ENCODE data around the gene AMIGO2.

The AMIGO2 gene

DNA sequence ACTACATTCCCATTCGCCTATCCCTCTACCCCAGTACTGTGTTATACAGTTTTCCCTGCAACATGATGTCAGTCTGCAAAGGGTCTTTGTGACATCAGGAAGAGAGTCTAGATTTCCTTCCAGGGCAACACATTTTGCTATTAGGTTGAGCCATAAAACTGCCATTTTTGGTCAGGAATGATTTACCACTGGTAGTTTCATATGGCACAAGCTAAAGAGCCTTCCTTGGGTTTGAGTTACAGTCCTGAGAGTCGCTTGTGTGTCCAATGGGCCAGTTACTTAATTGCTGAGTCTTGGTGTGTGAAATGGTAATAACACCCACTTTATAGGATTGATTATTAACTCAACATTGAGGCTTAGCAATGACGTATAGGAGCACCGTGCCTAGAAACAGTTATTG is 22.6 kb upstream of the AMIGO2 start:
- in situ Hi-C loops (cut with MboI; ENCODE audit: low pct_unique_long_range_greater_than_20kb, low sequenced_read_pairs): no loop called here
- DNase-seq: no peak

DNA sequence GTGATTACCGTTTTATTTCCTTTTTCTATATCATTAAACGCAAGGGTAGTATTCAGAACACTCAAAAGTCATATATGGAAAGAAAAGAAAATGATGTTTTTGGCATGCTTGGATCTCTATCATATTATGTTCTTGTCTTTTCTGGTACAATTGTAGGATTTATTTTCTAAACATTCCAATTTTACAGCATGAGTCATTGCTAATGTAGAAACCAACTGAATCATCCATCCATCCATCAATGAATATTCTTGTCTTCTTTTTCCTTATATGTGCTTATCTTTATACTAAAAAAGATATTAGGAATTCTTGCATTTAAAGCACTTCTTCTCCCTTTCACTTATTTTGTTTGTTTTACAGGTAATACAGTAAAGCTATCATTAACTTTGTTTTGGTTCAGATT is 20.4 kb upstream of the AMIGO2 start:
- in situ Hi-C loops (cut with MboI; ENCODE audit: low pct_unique_long_range_greater_than_20kb, low sequenced_read_pairs): no loop called here
- DNase-seq: no peak

DNA sequence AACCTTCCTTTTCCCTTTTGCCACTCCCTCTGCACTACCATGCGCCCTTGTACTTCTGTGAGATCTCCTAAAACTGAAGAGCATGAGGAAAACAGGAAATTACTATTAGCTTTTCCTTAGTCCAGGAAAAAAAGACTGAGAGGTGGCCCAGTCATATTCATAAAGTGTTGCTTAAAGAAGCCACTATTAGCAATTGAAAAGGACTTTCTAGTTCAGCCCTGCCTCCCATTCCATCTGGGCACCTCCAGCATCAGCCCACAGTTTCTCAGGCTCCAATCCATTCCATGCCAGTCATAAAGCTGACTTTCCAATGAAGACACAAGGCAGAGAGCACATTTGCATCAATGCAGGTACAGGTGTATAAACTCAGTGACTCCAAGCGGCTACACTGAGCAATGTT is 19.9 kb upstream of the AMIGO2 start:
- in situ Hi-C loops (cut with MboI; ENCODE audit: low pct_unique_long_range_greater_than_20kb, low sequenced_read_pairs): loop anchor here (25.0 kb wide), 1 partner anchor 88 kb away; no protein-coding TSS in a partner anchor
- no peak for DNase-seq

GRCh38 chr12:47098099-47098498 is 18.3 kb upstream of the AMIGO2 start:
- in situ Hi-C loops (cut with MboI; ENCODE audit: low pct_unique_long_range_greater_than_20kb, low sequenced_read_pairs): loop anchor here (25.0 kb wide), 1 partner anchor 89 kb away; no protein-coding TSS in a partner anchor
- DNase-seq: no peak

- in situ Hi-C loops (cut with MboI; ENCODE audit: low pct_unique_long_range_greater_than_20kb, low sequenced_read_pairs): loop anchor here (25.0 kb wide), 1 partner anchor 90 kb away; no protein-coding TSS in a partner anchor
- no peak for DNase-seq
Observed at GRCh38 chr12:47097276-47097896, 17.6 kb upstream of the AMIGO2 start.

DNA sequence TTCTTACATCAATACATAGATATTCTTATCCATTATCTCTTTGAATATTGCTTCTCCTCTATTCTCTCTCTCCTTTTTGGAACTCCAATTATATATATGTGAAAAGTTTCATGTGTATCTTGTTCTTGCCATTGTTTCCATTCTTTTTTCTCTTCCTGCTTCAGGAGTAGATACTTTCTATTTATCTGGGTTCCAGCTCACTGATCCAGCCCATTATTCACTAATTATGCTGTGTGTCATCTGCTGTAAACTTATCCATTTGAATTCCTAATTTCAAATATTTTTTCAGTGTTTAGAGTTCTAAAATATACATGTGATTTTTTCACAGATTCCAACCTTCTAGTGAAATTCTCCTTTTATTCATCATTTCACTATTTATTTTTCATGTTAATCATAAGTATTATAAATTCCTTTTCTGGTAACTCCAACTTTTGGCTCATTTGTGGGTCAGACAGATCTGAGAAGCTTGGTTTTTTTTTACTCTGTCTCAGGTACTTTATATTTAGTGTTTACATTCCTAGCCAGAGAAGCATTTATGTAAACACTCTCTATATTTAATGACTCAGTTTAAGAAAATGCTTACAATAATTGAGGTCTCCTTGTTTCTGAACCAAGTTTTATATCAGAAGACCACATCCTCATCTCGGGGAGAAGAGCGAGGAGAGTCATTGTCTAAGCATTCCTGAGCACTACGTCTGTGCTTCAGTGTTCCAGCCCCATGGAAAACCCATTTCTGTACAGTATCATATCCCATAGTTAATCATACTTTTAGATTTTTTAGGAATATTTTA is 15.9 kb upstream of the AMIGO2 start:
- in situ Hi-C loops (cut with MboI; ENCODE audit: low pct_unique_long_range_greater_than_20kb, low sequenced_read_pairs): loop anchor here (25.0 kb wide), 1 partner anchor 92 kb away; no protein-coding TSS in a partner anchor
- no peak for DNase-seq

GRCh38 chr12:47094804-47095203 is 15.0 kb upstream of the AMIGO2 start:
- DNase-seq: peak; percentile 60
- in situ Hi-C loops (cut with MboI; ENCODE audit: low pct_unique_long_range_greater_than_20kb, low sequenced_read_pairs): loop anchor here (25.0 kb wide), 1 partner anchor 92 kb away; no protein-coding TSS in a partner anchor

- DNase-seq: no peak
- in situ Hi-C loops (cut with MboI; ENCODE audit: low pct_unique_long_range_greater_than_20kb, low sequenced_read_pairs): loop anchor here (25.0 kb wide), 1 partner anchor 96 kb away; no protein-coding TSS in a partner anchor
Observed at GRCh38 chr12:47091009-47091408, 11.2 kb upstream of the AMIGO2 start.

DNA sequence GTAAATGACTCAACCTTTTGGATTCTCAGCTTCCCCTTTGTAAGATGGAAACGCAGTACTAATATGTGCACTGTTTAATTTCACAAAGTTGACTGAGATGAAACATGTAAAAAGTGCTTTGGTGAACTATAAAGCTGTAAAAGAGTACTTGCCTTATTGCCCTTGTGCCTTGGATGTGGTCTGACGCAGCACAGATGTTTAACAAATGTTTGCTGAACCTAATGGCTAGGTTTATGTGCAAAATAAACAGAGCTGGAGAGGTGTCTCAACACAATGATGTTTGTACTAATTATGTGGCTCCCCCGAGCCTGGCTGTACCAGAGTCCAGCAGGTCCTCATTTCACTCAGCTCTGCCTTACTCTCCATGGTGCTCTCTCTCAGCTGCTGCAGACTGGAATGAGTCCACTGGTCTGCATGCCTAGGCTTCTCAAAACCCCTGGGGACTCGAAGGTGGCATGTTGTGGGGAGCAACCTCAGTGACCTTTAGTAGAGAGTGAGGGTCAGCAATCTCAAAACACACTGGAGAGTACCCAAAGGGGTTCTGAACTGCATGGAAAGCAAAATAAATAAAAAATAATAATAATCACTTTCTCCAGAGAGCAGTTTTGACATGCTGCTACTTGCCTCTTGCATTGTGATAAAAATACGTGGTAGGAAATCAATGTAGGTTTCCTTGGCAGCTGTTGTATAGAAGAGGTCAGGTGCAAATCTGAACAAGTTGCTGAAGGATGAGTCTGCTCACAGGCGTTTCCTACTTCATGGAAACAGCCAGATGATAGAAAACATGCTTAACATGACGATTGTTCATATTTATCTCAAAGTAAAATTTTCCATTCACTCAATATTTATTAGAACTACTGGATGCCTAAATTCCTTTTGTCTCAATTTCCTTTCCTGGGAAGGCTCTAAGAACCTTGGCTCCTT is 8.5 kb upstream of the AMIGO2 start:
- in situ Hi-C loops (cut with MboI; ENCODE audit: low pct_unique_long_range_greater_than_20kb, low sequenced_read_pairs): loop anchor here (25.0 kb wide), 1 partner anchor 99 kb away; no protein-coding TSS in a partner anchor
- no peak for DNase-seq

DNA sequence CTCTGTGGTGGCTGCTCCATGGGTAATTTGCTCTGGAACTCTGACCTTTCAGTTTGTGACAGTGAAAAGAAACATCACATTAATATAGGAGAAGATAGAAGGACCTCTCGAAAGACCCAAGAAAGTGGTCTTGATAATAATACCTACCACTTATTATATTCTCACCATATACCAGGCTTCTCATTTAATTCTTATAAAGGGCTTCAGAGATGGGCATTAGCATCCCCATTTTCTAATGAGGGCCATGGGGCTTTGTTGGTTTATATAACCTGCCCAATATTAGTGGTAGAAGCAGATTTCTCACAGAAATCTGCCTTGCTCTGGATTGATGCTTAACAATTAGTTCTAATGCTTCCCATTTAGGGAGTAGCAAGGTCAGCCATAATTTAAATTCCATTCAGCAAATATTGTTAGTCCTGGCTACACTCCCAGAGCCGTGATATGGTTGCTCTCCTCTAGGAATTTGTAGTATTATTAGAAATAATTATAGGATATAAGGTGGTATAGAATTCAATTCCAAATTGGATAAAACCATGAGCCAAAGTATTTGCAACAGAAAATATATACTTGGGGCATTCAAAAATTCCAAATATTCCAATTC is 7.4 kb upstream of the AMIGO2 start:
- DNase-seq: no peak
- in situ Hi-C loops (cut with MboI; ENCODE audit: low pct_unique_long_range_greater_than_20kb, low sequenced_read_pairs): loop anchor here (25.0 kb wide), 1 partner anchor 100 kb away; no protein-coding TSS in a partner anchor

DNA sequence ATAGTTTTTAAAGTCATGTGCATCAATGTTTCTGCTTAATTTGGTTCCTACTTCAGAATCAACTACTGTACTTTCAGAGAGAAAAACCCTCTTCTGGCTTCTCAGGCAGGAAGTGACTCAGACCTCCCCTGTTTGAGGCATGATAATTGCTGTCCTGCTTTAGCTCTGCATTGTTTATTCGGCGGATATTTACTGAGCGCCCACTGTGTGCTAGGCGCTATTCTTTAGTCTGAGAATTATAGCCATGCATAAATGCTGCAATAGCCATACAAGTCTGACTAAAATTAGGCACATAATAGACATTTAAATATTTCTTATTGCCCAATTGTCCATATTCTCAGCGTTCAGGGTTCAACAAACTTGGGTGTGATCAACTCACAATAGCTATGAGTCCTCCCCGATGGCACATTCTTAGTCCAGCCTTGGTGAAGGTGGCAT is 6.1 kb upstream of the AMIGO2 start:
- in situ Hi-C loops (cut with MboI; ENCODE audit: low pct_unique_long_range_greater_than_20kb, low sequenced_read_pairs): loop anchor here (25.0 kb wide), 1 partner anchor 101 kb away; no protein-coding TSS in a partner anchor
- DNase-seq: peak; percentile 73

DNA sequence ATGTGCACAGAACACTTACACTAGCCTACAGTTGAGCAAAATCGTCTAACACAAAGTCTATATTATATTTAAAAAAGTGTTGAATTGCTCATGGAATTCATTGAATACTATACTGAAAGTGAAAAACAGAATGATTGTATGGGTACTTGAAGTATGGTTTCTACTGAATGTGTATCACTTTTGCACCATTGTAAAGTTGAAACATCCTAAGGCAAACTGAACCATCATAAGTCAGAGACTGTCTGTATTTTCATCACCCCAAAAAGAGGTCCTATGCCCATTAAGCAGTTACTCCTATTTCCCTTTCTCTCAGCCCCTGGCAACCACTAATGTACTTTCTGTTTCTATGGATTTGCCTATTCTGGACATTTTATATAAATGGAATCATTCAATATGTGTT is 4.4 kb upstream of the AMIGO2 start:
- no peak for DNase-seq

DNA sequence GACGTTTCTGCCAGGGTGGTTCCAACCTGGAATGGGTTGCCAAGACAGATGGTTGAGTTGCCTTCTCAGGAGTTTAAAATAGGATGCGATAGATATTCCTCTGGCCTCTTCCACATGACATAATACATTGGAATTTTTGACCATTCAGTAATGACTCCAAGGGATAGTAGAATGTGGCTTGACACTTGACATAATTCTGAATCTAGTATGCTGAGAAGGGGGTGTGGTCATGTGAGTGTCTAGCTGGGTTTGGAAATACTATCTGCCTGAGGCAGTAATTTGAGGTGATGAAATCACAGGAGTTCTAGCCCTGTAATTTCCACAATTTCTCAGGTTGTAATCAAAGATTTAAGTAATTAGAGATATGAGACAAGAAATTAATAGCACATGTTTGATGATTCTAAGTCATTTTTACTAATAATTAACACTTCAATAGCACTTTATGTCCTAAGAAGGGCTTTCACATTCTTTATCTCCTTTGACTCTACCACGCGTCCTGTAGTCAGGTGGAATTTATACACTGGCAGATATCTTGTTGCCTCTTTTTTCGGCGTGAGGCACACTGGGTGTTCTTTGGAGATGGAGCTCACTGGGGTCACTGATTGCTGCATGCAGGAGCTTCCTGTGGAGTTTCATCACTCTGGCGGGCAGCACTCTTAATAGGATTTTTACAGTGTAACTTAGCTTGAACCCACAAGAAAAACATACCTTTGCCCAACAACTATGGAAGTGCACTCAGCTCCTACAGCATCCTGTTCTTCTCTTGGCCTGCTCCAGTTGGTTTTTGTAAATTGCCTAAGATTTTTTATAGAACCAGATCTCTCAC is 3.2 kb upstream of the AMIGO2 start:
- in situ Hi-C loops (cut with MboI; ENCODE audit: low pct_unique_long_range_greater_than_20kb, low sequenced_read_pairs): loop anchor here (25.0 kb wide), 1 partner anchor 104 kb away; no protein-coding TSS in a partner anchor
- no peak for DNase-seq

More for the DNA sequence above, 4.4 kb upstream of the AMIGO2 start:
- in situ Hi-C loops (cut with MboI; ENCODE audit: low pct_unique_long_range_greater_than_20kb, low sequenced_read_pairs): loop anchor here (25.0 kb wide), 1 partner anchor 103 kb away; no protein-coding TSS in a partner anchor

- DNase-seq: peak; percentile 25
- in situ Hi-C loops (cut with MboI; ENCODE audit: low pct_unique_long_range_greater_than_20kb, low sequenced_read_pairs): loop anchor here (25.0 kb wide), 1 partner anchor 105 kb away; no protein-coding TSS in a partner anchor
Observed at GRCh38 chr12:47082283-47082682, 2.5 kb upstream of the AMIGO2 start.

DNA sequence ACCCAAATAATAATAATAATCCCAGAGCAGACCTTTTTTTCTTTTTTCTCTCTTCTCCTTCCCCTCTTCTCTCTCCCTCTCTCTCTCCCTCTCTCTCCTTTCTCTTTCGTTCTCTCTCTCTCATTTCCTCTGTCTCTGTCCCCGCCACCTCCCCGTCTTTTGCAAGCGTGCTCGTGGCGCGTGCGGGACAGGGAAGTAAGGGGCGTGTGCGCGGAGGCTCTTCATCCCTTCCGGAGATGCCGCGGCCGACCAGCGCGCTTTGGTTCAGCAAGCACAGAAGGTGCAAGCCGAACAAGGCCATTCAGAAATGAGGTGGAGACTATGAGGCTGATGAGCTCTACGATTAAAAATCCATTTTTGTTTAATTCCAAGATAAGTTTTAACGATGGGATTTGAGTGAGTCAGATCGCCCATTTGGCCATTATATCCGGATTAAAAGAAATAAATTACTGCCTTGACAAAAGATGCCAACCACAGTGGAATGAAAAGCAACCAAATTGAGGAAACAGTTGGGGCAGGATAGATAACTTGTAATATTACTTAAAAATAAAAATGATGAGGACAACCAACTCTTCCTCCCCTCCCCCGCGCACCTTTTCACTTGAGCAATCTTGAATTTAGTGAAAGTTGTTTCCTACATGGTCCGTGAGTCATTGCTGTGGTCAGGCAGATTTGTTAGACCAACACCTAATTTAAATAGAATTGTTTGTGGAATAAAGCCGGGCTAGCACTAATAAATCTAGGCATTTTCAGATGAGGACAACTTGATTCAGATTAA is 1.2 kb upstream of the AMIGO2 start:
- in situ Hi-C loops (cut with MboI; ENCODE audit: low pct_unique_long_range_greater_than_20kb, low sequenced_read_pairs): loop anchor here (25.0 kb wide), 1 partner anchor 106 kb away; no protein-coding TSS in a partner anchor
- peak; percentile 74 for DNase-seq

- in situ Hi-C loops (cut with MboI; ENCODE audit: low pct_unique_long_range_greater_than_20kb, low sequenced_read_pairs): loop anchor here (25.0 kb wide), 1 partner anchor 107 kb away; no protein-coding TSS in a partner anchor
- DNase-seq: peak; percentile 62
Observed at GRCh38 chr12:47079981-47080724, 394 bp upstream of the AMIGO2 start.
